ENCODE measurements around the gene AGPAT3.

The AGPAT3 gene

GRCh38 chr21:43864313-43864961, 586 bp upstream of the AGPAT3 start:
- no peak for DNase-seq (ENCODE audit: low read depth, low spot score)

- DNase-seq (ENCODE audit: low read depth, low spot score): no peak
Measured at GRCh38 chr21:43865540-43866259, 677 bp downstream of the AGPAT3 start.

- no peak for DNase-seq (ENCODE audit: low read depth, low spot score)
Measured at GRCh38 chr21:43866260-43866629, 1.2 kb downstream of the AGPAT3 start.

- DNase-seq (ENCODE audit: low read depth, low spot score): no peak
Measured at GRCh38 chr21:43866659-43867331, 1.8 kb downstream of the AGPAT3 start.

- DNase-seq (ENCODE audit: low read depth, low spot score): no peak
Measured at GRCh38 chr21:43867332-43867703, 2.3 kb downstream of the AGPAT3 start.

GRCh38 chr21:43867948-43868347, 2.9 kb downstream of the AGPAT3 start:
- no peak for DNase-seq (ENCODE audit: low read depth, low spot score)

- no peak for DNase-seq (ENCODE audit: low read depth, low spot score)
Measured at GRCh38 chr21:43868461-43868860, 3.4 kb downstream of the AGPAT3 start.

- no peak for DNase-seq (ENCODE audit: low read depth, low spot score)
Measured at GRCh38 chr21:43869486-43870325, 4.7 kb downstream of the AGPAT3 start.

- DNase-seq (ENCODE audit: low read depth, low spot score): no peak
Measured at GRCh38 chr21:43871487-43871886, 6.5 kb downstream of the AGPAT3 start.

- DNase-seq (ENCODE audit: low read depth, low spot score): no peak
Measured at GRCh38 chr21:43872531-43873197, 7.6 kb downstream of the AGPAT3 start.

- no peak for DNase-seq (ENCODE audit: low read depth, low spot score)
Measured at GRCh38 chr21:43873673-43874072, 8.7 kb downstream of the AGPAT3 start.

GRCh38 chr21:43874085-43874805, 9.2 kb downstream of the AGPAT3 start:
- no peak for DNase-seq (ENCODE audit: low read depth, low spot score)

GRCh38 chr21:43876605-43877004, 11.6 kb downstream of the AGPAT3 start:
- DNase-seq (ENCODE audit: low read depth, low spot score): no peak

GRCh38 chr21:43877936-43878575, 13.0 kb downstream of the AGPAT3 start:
- DNase-seq (ENCODE audit: low read depth, low spot score): no peak

- DNase-seq (ENCODE audit: low read depth, low spot score): no peak
Measured at GRCh38 chr21:43879348-43880110, 14.5 kb downstream of the AGPAT3 start.

- DNase-seq (ENCODE audit: low read depth, low spot score): no peak
Measured at GRCh38 chr21:43880111-43880985, 15.3 kb downstream of the AGPAT3 start.

GRCh38 chr21:43881283-43881682, 16.3 kb downstream of the AGPAT3 start:
- DNase-seq (ENCODE audit: low read depth, low spot score): no peak

- DNase-seq (ENCODE audit: low read depth, low spot score): no peak
Measured at GRCh38 chr21:43881935-43882334, 16.9 kb downstream of the AGPAT3 start.
